GM18951 (cell line): ENCODE data around the gene PBRM1.
A peak's percentile ranks its signal among the peaks of the same experiment; 100 is the strongest.

Experiments used
- POLR2A ChIP-seq: IDR thresholded peaks from 4 replicates; pipeline ENCODE4 v1.6.1; 2011; ENCODE audit warnings: mild to moderate bottlenecking; ENCODE audit not compliant: insufficient read length, insufficient read depth; ENCODE audit errors: extremely low read depth
- in situ Hi-C: fragments of 300-500 bp; cut with MboI; formaldehyde crosslinking; loops from one replicate; pipeline ENCODE4 v1.12.0; 2022; ENCODE audit warnings: low sequenced_read_pairs, mixed read lengths, inconsistent platforms; ENCODE audit not compliant: unreplicated experiment

PBRM1 gene

GRCh38 chr3:52712291-52713212, 26.8 kb upstream of the PBRM1 start:
- in situ Hi-C loops: no loop called here
- no peak for TF ChIP-seq POLR2A

- no peak for TF ChIP-seq POLR2A
- in situ Hi-C loops: no loop called here
These were observed 24.8 kb upstream of the PBRM1 start for GRCh38 chr3:52710512-52710911.

DNA sequence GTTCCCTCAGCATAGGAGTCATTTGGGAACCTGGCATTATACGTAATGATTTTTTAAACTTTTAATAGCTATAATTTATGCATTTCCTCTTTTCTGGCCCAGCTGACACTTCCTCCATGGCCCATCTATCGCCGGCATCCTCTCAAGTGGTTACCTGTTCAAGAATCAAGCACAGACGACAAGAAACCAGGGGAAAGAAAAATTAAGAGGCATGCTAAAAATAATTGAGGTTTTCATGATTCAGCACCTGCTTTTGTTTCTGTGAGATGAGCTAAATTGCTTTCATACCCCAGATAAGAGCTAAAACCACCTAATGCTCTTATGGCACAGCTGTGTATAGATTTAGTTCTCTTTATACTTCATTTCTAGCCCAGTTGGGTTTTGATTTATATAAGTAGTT, 21.9 kb upstream of the PBRM1 start:
- no peak for TF ChIP-seq POLR2A
- in situ Hi-C loops: no loop called here

DNA sequence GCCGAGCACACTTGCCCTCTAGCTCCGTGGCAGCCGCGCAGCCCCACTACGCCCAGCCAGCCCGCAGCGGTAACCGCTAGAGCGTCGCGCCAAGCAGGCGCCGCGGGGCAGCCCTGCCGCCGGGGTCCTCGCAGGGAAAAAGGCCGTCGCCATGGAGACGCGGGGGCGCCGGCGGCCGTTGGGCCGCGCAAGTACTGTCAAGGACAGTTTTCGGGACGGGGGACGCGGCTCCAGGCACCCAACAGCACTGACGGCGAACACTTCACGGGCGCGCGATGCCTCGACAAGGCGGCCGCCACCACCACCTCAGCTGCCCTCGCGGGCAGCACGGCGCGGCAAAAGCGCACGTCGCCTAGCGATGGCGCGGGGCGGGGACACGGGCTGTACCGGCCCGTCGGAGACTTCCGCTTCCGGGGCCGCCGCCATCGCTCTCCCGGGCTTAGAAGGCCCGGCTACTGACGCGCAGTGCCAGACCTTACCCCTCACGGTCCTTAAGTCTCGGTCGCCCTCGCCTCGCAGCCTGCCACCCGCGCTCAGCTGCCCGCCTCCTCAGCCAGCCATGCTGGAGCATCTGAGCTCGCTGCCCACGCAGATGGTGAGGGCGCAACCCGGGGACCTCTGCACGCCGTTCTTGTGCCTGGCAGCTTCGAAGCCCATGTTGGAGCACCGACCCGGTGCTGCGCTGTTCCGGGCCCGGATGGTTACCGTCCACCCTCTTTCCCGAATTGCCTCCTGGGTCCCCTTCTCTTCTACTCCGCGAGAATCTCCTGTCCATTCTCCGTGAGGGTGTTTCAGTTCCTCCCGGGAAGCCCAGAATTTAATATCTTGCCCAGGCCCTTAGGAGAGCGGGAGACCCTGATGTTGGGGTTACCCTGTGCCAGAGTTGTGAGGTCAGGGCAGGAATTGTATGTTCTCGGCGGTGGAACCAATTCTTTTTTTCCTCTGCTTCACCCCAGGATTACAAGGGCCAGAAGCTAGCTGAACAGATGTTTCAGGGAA, 20.3 kb upstream of the PBRM1 start, which contains the start of the genes GLT8D1 and SPCS1:
GLT8D1 (minus strand) TSS at position 104 of the 999 bp plus-strand sequence. CDS start 5,331 bp downstream, outside the sequence.
SPCS1 (plus strand) TSS at position 419 of the 999 bp plus-strand sequence; CDS start at position 560, 141 bp downstream.
- TF ChIP-seq POLR2A: peak; percentile 83
- in situ Hi-C loops: no loop called here

DNA sequence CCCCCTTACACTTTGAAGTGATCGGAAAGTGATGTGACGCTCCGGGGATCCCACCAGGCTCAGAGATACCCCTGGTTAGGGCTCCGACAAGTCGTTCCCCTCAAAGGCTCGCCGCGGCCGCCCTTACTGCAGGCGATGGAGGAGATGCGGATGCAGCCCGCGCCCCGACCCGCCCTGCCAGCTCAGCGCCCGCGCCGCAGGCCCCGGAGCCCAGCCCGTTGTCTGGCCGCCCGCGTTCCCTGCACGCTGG, 19.6 kb upstream of the PBRM1 start:
- in situ Hi-C loops: no loop called here
- TF ChIP-seq POLR2A: no peak

DNA sequence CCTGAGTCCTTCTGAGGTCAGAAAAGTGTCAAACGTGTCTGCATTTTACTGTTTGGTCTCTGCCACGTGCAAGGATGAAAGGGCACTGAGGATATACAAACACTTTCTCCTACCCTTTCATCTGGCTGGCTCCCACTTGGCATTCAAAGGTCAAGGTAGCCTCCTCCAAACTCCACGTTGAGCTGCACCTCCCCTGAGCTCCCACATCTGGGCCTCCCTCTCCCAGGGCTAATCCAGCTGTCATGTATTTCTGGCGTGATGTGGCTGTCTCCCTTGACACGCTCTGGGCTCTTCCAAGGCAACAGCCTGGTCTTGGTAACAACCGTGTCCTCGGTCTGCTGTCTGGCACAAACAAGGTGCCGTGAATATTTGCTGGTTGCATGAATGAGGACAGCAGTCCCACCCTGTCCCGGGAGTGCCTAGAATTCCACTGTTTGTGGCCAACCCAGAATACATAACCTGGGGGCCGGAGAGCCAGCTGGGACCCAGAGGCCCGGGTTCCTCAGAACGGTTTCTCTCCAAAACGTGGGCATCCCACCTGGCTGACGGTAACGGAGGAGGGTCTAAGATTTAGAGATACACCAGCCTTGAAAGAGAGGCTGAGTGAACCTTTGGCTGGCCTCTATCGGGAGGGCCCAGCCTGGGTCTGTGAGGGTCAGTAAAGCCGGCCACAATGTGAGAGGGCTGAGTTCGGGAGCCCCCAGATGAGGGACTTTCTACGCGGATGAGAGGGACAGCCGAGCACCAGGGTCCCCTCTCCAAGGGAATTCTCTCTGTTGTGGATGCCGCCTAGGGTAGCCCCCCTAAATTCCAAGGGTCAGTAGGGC, 19.1 kb upstream of the PBRM1 start:
- in situ Hi-C loops: no loop called here
- TF ChIP-seq POLR2A: no peak

DNA sequence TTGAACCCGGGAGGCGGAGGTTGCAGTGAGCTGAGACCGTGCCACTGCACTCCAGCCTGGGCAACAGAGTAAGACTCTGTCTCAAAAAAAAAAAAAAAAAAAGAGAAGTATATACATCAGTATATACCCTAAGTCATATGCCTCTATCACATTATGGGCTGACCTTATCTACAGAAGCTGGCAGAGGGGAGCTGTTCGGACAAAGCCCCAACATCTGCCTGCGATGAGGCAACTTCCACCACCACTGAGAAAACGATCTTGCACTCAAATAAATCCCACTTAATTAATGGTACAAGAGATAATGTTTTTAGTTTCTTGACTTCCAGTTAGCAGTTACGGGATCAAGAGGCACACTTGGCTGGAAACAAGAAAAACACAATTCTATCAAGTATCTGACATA, 17.6 kb upstream of the PBRM1 start:
- no peak for TF ChIP-seq POLR2A
- in situ Hi-C loops: no loop called here

- TF ChIP-seq POLR2A: no peak
- in situ Hi-C loops: no loop called here
These were observed 11.9 kb upstream of the PBRM1 start for GRCh38 chr3:52697632-52697965.

GRCh38 chr3:52696830-52697631, 11.3 kb upstream of the PBRM1 start:
- in situ Hi-C loops: no loop called here
- no peak for TF ChIP-seq POLR2A

DNA sequence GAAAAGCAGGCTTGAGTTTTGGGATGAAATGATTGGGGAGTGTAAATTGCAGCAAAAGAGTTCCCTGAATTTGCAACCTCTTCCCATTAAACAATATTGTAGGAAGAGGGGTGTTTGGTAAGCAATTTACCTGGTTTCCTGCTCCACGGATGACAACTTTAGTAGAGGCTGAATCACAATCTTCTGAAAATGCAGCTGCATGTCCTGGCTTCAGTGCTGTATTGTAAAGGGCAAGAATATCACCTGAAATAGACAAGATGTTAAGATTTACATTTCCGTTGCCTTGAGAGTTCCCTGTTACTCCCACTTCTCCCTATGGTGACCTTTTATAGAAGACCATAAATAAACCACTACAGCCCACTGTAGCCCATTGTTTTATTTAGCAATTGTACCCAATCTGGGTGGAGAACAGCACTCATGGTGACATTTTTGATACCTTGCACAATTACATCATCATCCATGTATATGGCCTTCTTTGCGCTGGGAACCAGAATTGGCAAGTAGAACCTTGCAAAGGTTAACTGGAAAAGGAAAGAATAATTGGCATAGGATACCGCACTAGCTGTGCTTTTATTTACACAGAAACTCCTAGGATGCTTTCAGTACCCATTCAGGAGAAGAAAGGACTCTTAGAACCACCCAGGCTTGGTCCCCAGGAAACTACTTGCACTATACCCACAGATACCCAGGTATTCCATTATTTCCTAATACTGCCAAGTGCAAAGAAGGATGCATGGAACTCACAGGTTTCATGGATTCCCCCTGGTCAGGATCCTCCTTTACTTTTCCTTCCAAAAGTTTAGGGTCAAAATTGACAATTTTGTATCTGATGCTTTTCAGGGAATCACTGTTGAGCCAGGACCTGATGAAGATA, 10.3 kb upstream of the PBRM1 start:
- TF ChIP-seq POLR2A: peak; percentile 31
- in situ Hi-C loops: no loop called here

DNA sequence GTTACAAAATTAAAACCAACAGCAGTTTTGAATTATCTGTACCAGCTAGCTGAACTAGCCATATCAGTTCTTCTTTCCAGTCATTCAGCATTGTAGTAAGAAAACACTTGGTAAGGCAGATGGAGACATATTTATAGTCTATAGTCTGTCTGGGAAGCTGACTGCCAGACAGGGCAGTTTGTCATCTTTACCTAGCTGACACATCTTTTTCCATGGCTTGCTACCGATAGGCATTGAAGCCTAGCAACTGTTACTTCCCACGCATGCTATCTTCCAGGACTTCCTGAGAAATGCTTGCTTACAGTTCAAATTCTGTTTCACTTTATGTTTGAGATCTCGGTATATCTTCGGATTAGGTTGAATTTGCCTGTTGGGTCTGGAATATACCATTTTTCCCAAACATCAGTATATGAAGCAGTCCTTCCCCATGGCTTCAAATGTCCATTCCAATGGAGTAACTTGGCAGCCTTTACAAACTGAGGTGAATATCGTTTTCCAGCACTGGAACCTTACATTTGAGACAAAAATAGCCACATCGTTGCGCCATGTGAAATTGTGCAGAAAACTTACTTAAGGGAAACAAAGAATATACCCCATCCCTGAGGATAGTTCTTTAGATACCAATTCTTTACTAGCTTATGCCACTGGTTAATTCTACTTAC, 8.9 kb upstream of the PBRM1 start:
- TF ChIP-seq POLR2A: no peak
- in situ Hi-C loops: no loop called here
